Bronchial epithelial cell (primary cell): Measurements from ENCODE around the gene MRTFA. TPM values are rescaled to one million over a fixed set of nuclear protein-coding genes. Genes with fewer than 3 reads are reported as not detected.

ENCODE experiments used
- DNase-seq: peaks from one replicate; pipeline ENCODE4 v3.0.0-alpha.2; 2010; ENCODE audit warnings: low read depth
- FAIRE-seq: peaks from 2 replicates; lab custom pipeline; 2011; peaks lifted over from hg19 to GRCh38; lab: Jason Lieb, UNC
- H3K27me3 ChIP-seq: 2 replicates; pipeline ENCODE4 v1.5.1; 2011; ENCODE audit warnings: low read length; ENCODE audit not compliant: control insufficient read depth, insufficient read depth
- H3K36me3 ChIP-seq: 2 replicates; pipeline ENCODE4 v1.5.1; 2011; ENCODE audit warnings: low read length; ENCODE audit not compliant: control insufficient read depth, insufficient read depth
- H3K4me3 ChIP-seq: 2 replicates; pipeline ENCODE4 v1.5.1; 2011; ENCODE audit warnings: mild to moderate bottlenecking, low read depth, low read length, control low read depth
- total RNA-seq: library from RNA; depleted of rRNA; stranded (reverse); fragments of >200 nt; gene quantifications from 2 replicates; pipeline ENCODE4 v1.2.1, GENCODE V29; 2014
- TF ChIP-seq, protein P1 (sequence below): IDR thresholded peaks from 2 replicates; pipeline ENCODE4 v1.5.1; 2011; ENCODE audit warnings: mild to moderate bottlenecking, moderate library complexity, low read length, control low read depth, inconsistent platforms; ENCODE audit not compliant: insufficient read depth, severe bottlenecking

The MRTFA gene
- total RNA-seq, 1 donor from 2014 or later, result 25.3 TPM

DNA sequence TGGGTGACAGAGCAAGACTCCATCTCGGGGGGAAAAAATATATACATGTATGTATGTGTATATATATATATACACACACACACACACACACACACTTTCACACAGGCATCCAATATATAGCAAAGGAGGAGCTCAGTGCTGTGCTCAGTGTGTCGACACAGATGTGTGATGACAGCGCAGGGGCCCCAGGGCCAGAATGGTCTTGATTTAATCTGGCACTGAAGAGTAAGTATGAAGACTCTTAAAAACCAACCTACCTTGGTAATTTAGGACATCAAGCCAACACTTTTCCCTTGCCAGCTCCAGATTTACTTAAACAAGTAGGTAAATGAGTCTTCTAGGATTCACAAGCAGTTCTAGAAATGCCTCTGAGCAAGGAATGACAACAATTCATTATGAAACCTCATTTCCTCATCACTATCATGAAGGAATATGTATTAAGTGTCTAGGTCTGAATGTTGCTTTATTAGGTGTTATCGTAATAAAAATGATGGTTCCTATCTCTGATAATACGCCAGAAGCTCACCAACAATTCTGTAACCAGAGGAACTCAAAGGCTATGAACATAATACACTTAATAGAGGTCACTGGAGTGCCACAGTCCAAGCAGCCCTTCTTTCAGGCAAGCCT is 194.6 kb downstream of the MRTFA start:
- no peak for DNase-seq
- Histone ChIP-seq H3K36me3 (peaks cover 6% of the 10 kb centered on the region), H3K4me3 (no peak overlapping the region), H3K27me3 (no peaks in the 10 kb centered on the region)
- no peak for FAIRE-seq
- TF ChIP-seq, protein P1, sequence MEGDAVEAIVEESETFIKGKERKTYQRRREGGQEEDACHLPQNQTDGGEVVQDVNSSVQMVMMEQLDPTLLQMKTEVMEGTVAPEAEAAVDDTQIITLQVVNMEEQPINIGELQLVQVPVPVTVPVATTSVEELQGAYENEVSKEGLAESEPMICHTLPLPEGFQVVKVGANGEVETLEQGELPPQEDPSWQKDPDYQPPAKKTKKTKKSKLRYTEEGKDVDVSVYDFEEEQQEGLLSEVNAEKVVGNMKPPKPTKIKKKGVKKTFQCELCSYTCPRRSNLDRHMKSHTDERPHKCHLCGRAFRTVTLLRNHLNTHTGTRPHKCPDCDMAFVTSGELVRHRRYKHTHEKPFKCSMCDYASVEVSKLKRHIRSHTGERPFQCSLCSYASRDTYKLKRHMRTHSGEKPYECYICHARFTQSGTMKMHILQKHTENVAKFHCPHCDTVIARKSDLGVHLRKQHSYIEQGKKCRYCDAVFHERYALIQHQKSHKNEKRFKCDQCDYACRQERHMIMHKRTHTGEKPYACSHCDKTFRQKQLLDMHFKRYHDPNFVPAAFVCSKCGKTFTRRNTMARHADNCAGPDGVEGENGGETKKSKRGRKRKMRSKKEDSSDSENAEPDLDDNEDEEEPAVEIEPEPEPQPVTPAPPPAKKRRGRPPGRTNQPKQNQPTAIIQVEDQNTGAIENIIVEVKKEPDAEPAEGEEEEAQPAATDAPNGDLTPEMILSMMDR, result no peak

GRCh38 chr22:40436505-40437431 is 199.8 kb downstream of the MRTFA start:
- peak; percentile 70 for DNase-seq
- Histone ChIP-seq H3K27me3 (no peaks in the 10 kb centered on the region), H3K4me3 (no peak overlapping the region), H3K36me3 (peaks cover 6% of the 10 kb centered on the region)
- FAIRE-seq, result no peak
- TF ChIP-seq, protein P1, result peak; percentile 31

GRCh38 chr22:40434745-40435144 is 201.8 kb downstream of the MRTFA start:
- no peak for FAIRE-seq
- Histone ChIP-seq H3K27me3 (no peaks in the 10 kb centered on the region), H3K36me3 (peaks cover 9% of the 10 kb centered on the region), H3K4me3 (no peak overlapping the region)
- no peak for DNase-seq
- TF ChIP-seq, protein P1, result no peak

DNA sequence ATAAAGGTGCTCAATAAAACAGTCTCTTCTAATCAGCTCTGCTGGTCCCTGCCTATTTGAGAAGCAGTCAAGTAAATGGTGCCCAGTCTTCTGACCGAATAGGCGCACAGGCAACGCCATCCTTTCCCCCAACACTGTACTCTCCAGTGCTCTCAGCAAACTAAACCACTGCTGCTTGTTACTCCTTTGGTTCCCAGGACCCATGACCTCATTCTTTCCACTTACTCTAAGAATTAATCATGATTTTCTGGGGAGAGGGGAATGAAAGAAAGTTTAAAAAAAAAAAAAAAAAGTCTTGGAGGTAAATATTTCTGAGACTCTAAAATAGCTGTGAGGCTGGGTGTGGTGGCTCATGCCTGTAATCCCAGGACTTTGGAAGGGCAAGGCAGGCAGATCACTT is 202.4 kb downstream of the MRTFA start:
- FAIRE-seq (no peak), DNase-seq (no peak)
- TF ChIP-seq, protein P1, result no peak
- Histone ChIP-seq H3K4me3 (no peak overlapping the region), H3K27me3 (no peaks in the 10 kb centered on the region), H3K36me3 (peaks cover 14% of the 10 kb centered on the region)

- DNase-seq, result no peak
- Histone ChIP-seq H3K4me3 (no peak overlapping the region), H3K27me3 (no peaks in the 10 kb centered on the region), H3K36me3 (peaks cover 16% of the 10 kb centered on the region)
- TF ChIP-seq, protein P1, result no peak
- no peak for FAIRE-seq
These were observed 203.0 kb downstream of the MRTFA start for GRCh38 chr22:40433416-40434090.
